ENCODE results near the gene IL10RA.

IL10RA gene

GRCh38 chr11:118048472-118049370, 62.5 kb downstream of the IL10RA start:
- DNase-seq: no peak

- DNase-seq: no peak
These were observed 63.6 kb downstream of the IL10RA start for GRCh38 chr11:118049771-118050170.

GRCh38 chr11:118050208-118050891, 64.2 kb downstream of the IL10RA start:
- DNase-seq: no peak
